ENCODE results near the gene RHOH. TPM values are rescaled to one million over a fixed set of nuclear protein-coding genes. Genes with fewer than 3 reads are reported as not detected.

RHOH gene
- total and polyA plus RNA-seq, 9 of the 15 experiments (the other 6 are each of a cell fraction or from before 2014, with no cell fraction given): 14.3 to 37.7 (median 23.2) TPM

GRCh38 chr4:40238008-40238699 is 41.3 kb downstream of the RHOH start (continued):
- TF ChIP-seq TEAD1 (CRISPR knock-in tag; IDR thresholded peaks at IDR 0.05): peak; percentile 40 to 93; a peak in 2 of 4 replicates
- 0 out of 2 replicates have a peak, but pooled peaks have one; percentile 53 for TF ChIP-seq ZNF445 (CRISPR knock-in tag; IDR thresholded peaks at IDR 0.05; ENCODE audit: low read depth)
- 0 out of 2 replicates have a peak, but pooled peaks have one; percentile 11 for TF ChIP-seq ZBTB40 (IDR thresholded peaks at IDR 0.05)
- no peak for TF ChIP-seq ZBTB40 (CRISPR knock-in tag; IDR thresholded peaks at IDR 0.05)
- TF ChIP-seq, protein P1, sequence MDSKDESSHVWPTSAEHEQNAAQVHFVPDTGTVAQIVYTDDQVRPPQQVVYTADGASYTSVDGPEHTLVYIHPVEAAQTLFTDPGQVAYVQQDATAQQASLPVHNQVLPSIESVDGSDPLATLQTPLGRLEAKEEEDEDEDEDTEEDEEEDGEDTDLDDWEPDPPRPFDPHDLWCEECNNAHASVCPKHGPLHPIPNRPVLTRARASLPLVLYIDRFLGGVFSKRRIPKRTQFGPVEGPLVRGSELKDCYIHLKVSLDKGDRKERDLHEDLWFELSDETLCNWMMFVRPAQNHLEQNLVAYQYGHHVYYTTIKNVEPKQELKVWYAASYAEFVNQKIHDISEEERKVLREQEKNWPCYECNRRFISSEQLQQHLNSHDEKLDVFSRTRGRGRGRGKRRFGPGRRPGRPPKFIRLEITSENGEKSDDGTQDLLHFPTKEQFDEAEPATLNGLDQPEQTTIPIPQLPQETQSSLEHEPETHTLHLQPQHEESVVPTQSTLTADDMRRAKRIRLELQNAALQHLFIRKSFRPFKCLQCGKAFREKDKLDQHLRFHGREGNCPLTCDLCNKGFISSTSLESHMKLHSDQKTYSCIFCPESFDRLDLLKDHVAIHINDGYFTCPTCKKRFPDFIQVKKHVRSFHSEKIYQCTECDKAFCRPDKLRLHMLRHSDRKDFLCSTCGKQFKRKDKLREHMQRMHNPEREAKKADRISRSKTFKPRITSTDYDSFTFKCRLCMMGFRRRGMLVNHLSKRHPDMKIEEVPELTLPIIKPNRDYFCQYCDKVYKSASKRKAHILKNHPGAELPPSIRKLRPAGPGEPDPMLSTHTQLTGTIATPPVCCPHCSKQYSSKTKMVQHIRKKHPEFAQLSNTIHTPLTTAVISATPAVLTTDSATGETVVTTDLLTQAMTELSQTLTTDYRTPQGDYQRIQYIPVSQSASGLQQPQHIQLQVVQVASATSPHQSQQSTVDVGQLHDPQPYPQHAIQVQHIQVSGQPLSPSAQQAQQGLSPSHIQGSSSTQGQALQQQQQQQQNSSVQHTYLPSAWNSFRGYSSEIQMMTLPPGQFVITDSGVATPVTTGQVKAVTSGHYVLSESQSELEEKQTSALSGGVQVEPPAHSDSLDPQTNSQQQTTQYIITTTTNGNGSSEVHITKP (IDR thresholded peaks at IDR 0.05; ENCODE audit: partially characterized antibody): no peak
- TF ChIP-seq EP400 (IDR thresholded peaks at IDR 0.05): no peak
- TF ChIP-seq ZNF316 (IDR thresholded peaks at IDR 0.05): no peak
- peak; percentile 59 for TF ChIP-seq ZNF668 (CRISPR knock-in tag; IDR thresholded peaks at IDR 0.05)
- no peak for TF ChIP-seq ZNF232 (CRISPR knock-in tag; IDR thresholded peaks at IDR 0.05)
- TF ChIP-seq NCOR1 (IDR thresholded peaks at IDR 0.05): no peak
- TF ChIP-seq OTX1 (CRISPR knock-in tag; IDR thresholded peaks at IDR 0.05): peak; percentile 96
- TF ChIP-seq SMAD2 (IDR thresholded peaks at IDR 0.05; ENCODE audit: low read depth, low read length): no peak
- no peak for TF ChIP-seq SMAD1 (IDR thresholded peaks at IDR 0.05; ENCODE audit: low read depth, low read length, partially characterized antibody)
- no peak for TF ChIP-seq PHF20 (IDR thresholded peaks at IDR 0.05; ENCODE audit: partially characterized antibody)
- no peak for TF ChIP-seq ZBTB8A (IDR thresholded peaks at IDR 0.05; ENCODE audit: partially characterized antibody)
- TF ChIP-seq ARHGAP35 (IDR thresholded peaks at IDR 0.05; ENCODE audit: partially characterized antibody): no peak
- no peak for TF ChIP-seq MCM2 (IDR thresholded peaks at IDR 0.05; ENCODE audit: low read depth)

Data from K562 (cell line).